ENCODE data around the gene CCDC152.
"Not testable (repeated sequence)": the region's sequence is repeated elsewhere in the genome, so short reads cannot be mapped to it uniquely, and the experiment has no call there.

The CCDC152 gene

DNA sequence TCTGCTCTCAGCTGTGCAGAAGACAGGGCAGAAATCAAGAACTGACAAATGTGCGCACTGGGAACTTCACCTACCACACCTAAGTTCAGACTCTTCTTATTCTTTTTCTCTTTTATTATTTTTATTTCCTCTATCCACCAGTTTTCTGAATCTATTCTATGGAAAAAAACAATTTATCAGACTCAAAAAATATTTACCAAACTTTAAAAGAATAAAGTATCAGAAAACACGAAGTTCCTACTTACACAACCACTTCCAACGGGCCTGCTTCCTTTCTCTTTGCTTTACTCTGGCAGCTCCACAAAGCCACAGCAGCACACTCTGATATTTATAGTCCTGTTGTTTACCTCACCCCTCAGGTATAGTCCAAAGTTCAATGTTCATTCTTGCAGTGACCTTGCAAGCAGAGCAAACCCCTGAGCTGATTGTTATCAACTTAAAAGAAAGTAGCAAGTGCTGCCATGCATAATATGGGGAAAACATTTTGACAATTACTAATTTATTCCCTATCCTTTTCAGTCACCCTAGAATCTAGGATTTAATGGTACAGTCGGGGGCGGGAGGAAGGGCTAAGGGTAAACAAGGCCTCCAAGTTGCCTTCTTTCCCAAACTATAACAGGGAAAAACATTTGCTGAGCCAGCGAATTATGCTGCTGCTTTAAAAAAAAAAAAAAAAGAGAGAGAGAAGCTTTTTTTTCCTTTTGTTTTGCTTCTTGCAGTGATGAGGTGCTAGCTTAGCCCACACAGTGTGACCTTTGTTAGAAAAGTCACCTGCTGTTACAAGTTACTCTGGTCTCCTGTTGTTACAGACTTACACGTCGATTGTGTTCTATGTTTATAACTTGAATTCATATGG, 55.2 kb downstream of the CCDC152 start, which contains the start of gene SELENOP:
TSS of gene SELENOP (minus strand) at position 302 of the 856 bp plus-strand sequence. CDS start 3,539 bp downstream, outside the sequence.
- no peak for DNase-seq (ENCODE audit: extremely low read depth in 1 of 2, low read depth in 1 of 2)

GRCh38 chr5:42812620-42813019, 56.0 kb downstream of the CCDC152 start:
- no peak for DNase-seq (ENCODE audit: extremely low read depth in 1 of 2, low read depth in 1 of 2)

DNA sequence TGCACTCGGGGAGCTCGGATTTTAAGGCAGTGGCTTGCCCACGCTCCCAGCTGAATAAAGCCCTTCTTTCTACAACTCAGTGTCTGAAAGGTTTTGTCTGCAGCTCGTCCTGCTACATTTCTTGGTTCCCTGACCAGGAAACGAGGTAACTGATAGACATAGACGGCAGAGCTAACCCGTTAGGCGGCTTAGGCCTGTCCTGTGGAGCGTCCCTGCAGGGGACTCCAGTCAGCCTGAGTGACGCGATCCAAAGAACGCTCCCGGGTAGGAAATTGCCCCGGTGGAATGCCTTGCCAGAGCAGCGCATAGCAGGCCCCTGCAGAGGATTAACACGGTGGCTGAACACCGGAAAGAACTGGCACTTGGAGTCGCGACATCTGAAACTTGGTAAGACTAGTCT, 56.9 kb downstream of the CCDC152 start:
- no peak for DNase-seq (ENCODE audit: extremely low read depth in 1 of 2, low read depth in 1 of 2)

DNA sequence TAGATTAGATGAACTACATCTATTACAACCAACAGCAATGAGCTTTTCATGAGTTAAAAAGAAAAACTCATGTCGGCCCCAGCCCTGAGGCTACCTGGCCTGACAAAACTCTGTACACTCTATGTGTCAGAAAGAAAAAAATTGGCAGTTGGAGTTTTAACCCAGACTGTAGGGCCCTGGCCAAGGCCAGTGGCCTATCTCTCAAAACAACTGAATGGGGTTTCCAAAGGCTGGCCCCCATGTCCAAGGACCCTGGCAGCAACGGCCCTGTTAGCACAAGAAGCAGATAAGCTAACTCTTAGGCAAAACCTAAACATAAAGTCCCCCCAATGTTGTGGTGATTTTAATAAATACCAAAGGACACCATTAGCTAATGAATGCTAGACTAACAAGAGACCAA, 59.9 kb downstream of the CCDC152 start:
- DNase-seq (ENCODE audit: extremely low read depth in 1 of 2, low read depth in 1 of 2): not testable (repeated sequence)

GRCh38 chr5:42819745-42820144, 63.1 kb downstream of the CCDC152 start:
- no peak for DNase-seq (ENCODE audit: extremely low read depth in 1 of 2, low read depth in 1 of 2)

- DNase-seq (ENCODE audit: extremely low read depth in 1 of 2, low read depth in 1 of 2): no peak
Measured at GRCh38 chr5:42822548-42822947, 65.9 kb downstream of the CCDC152 start.

- no peak for DNase-seq (ENCODE audit: extremely low read depth in 1 of 2, low read depth in 1 of 2)
Measured at GRCh38 chr5:42824347-42824976, 67.8 kb downstream of the CCDC152 start.

DNA sequence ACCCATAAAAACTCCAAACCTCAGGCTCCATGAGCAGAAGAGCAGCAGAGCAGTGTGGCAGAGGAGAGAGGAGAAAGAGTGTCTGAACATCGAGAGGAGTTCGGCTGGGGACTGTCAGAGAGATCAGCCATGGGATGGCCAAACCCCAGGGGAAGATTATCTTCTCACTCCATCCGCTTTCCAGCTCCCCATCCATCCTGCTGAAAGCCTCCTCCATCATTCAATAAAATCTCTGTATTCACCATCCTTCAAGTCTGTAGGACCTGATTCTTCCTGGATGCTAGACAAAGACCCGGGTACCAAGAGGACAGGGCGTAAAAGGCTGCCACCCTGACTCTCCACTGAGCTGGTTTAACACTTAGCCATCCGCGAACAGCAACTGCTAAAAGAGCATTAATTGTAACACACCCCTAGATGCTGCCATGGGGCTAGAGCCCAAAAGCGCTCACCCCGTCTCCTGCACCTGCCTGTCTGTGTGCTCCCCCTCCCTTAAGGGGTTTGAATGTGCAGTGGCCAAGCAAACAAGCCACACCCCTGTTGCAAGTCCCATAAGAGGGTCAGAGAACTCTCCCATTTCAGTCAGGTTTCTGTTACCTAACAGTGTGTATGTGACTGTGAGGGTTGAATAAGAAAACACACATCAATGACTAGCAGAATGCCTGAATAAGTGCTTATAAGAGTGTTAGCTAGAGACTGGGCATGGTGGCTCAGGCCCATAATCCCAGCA, 69.0 kb downstream of the CCDC152 start:
- DNase-seq (ENCODE audit: extremely low read depth in 1 of 2, low read depth in 1 of 2): no peak

GRCh38 chr5:42826757-42827515, 70.3 kb downstream of the CCDC152 start:
- no peak for DNase-seq (ENCODE audit: extremely low read depth in 1 of 2, low read depth in 1 of 2)

DNA sequence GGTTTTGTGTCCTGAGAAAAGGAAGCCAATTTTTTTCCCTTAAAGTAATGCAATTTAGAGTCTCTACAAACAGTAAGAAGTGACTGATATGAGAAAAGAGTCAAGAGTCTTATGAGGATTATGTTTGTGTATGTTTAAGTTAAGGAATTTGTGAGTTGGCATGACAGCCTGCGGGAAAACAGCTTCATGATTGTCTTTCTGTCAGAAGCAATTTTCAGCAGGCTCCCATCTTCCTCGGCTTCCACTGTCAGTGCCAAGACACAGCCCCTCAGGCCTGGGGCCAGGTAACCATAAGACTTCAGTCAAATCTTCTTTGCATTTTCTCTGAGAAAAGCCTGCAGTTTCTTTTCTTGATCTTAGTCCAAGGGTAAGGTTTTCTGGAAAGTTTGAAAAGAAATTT, 72.1 kb downstream of the CCDC152 start:
- DNase-seq (ENCODE audit: extremely low read depth in 1 of 2, low read depth in 1 of 2): no peak

GRCh38 chr5:42830924-42831323, 74.3 kb downstream of the CCDC152 start:
- DNase-seq (ENCODE audit: extremely low read depth in 1 of 2, low read depth in 1 of 2): no peak

DNA sequence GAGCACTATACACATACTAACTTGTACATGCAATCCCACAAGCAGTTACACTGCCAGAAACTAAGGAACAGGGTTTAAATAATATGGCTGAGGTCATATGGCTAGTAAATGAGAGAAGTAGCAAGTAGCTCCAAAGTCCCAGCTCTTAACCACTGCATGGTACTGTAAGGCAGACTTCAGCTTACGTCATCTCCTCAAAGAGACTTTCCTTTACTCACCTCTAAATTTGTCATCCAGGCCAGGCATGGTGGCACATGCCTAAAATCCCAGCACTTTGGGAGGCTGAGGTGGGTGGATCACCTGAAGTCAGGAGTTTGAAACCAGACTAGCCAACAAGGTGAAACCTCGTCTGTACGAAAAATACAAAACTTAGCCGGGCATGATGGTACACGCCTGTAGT, 75.4 kb downstream of the CCDC152 start:
- DNase-seq (ENCODE audit: extremely low read depth in 1 of 2, low read depth in 1 of 2): no peak

GRCh38 chr5:42836070-42836769, 79.6 kb downstream of the CCDC152 start:
- DNase-seq (ENCODE audit: extremely low read depth in 1 of 2, low read depth in 1 of 2): no peak

DNA sequence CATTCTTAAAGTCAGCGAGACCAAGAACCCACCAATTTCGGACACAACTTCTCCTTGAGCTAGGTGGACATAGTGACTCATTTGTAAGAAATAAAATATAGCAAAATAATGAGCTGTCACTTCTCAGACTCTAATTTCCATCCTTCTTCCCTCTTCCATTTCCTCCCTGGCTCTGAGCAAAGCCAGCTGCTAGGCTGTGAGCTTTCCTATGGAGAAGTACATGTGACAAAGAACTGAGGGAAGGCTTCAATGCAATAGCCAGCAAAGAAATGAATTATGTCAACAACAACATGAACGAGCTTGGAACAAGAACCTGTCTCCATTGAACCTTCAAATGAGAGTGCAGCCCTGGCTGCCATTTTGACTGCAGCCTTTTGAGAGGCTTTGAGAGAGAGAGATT, 81.0 kb downstream of the CCDC152 start:
- no peak for DNase-seq (ENCODE audit: extremely low read depth in 1 of 2, low read depth in 1 of 2)

DNA sequence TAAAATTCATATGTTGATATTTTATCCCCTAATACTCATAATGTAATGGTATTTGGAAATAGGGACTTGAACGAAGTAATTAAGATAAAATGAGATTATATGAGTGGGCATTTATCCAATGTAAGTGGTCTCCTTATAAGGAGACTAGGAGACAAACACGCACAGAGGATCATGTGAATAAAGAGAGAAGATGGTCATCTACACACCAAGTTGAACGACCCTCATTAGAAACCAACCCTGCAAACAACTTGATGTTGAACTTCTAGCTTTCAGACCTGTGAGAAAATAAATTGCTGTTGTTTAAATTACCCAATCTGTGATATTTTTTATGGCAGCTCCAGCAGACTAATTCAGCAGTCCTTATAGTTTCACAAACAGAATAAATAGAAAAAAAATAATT, 82.6 kb downstream of the CCDC152 start:
- no peak for DNase-seq (ENCODE audit: extremely low read depth in 1 of 2, low read depth in 1 of 2)

DNA sequence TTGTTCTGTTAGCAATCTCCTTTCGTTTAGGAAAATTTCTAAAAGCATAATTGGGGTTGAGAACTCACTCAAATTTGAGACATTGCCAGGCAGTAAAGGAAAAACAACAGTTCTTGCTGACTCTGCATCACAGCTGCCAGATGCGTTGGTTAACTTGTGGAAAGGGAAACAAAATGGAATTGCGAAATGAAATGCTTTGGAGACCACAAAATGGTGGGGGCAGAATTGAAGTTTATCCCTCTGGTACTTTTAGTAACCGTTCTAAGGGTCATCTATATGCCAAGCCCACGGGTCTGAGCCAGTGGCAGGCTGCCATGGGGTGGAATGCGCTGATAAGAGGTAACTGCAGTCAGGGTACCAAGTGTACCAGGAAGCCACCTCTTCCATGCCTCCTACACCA, 83.7 kb downstream of the CCDC152 start:
- DNase-seq (ENCODE audit: extremely low read depth in 1 of 2, low read depth in 1 of 2): no peak

GRCh38 chr5:42840842-42841567, 84.4 kb downstream of the CCDC152 start:
- no peak for DNase-seq (ENCODE audit: extremely low read depth in 1 of 2, low read depth in 1 of 2)

- DNase-seq (ENCODE audit: extremely low read depth in 1 of 2, low read depth in 1 of 2): no peak
Measured at GRCh38 chr5:42842921-42843641, 86.5 kb downstream of the CCDC152 start.
